ENCODE results near the gene NT5DC3.
A peak's percentile ranks its signal among the peaks of the same experiment; 100 is the strongest.

The NT5DC3 gene

GRCh38 chr12:103833891-103834290, 7.1 kb downstream of the NT5DC3 start:
- H3K4me3 ChIP-seq (ENCODE audit: low read depth, low read length), result no peak overlapping the region
- DNase-seq (ENCODE audit: low read depth, low spot score), result no peak
- POLR2A ChIA-PET, result interaction anchor here (1.8 kb wide), 1 partner anchor 8 kb away, joined by 7 read pairs; the partner anchor contains the start of gene NT5DC3
- CTCF ChIA-PET, result interaction anchor here (0.9 to 2.4 kb wide), 4 partner anchors 11 to 64 kb away, joined by 4 to 9 read pairs (median 7); no protein-coding TSS in a partner anchor
- no peak for TF ChIP-seq CTCF (IDR thresholded peaks at IDR 0.05; ENCODE audit: insufficient read depth, low read length, missing control alignments)

GRCh38 chr12:103833095-103833775, 7.8 kb downstream of the NT5DC3 start:
- no peak overlapping the region for H3K4me3 ChIP-seq (ENCODE audit: low read depth, low read length)
- TF ChIP-seq CTCF (IDR thresholded peaks at IDR 0.05; ENCODE audit: insufficient read depth, low read length, missing control alignments), result no peak
- ChIA-PET POLR2A (interaction anchor here (0.6 to 1.8 kb wide), 2 partner anchors 8 to 248 kb away, joined by 3 to 7 read pairs; partner anchors contain the start of gene NT5DC3), CTCF (interaction anchor here (1.0 to 2.4 kb wide), 3 partner anchors 10 to 63 kb away, joined by 5 to 9 read pairs (median 9); no protein-coding TSS in a partner anchor)
- DNase-seq (ENCODE audit: low read depth, low spot score), result peak; percentile 26

GRCh38 chr12:103832048-103832997, 8.7 kb downstream of the NT5DC3 start:
- no peak for TF ChIP-seq CTCF (IDR thresholded peaks at IDR 0.05; ENCODE audit: insufficient read depth, low read length, missing control alignments)
- DNase-seq (ENCODE audit: low read depth, low spot score), result no peak
- POLR2A ChIA-PET, result interaction anchor here (0.6 to 1.8 kb wide), 2 partner anchors 9 to 247 kb away, joined by 3 to 7 read pairs; partner anchors contain the start of gene NT5DC3
- H3K4me3 ChIP-seq (ENCODE audit: low read depth, low read length), result no peak overlapping the region
- CTCF ChIA-PET, result interaction anchor here (1.0 to 2.4 kb wide), 4 partner anchors 9 to 62 kb away, joined by 3 to 9 read pairs (median 7); no protein-coding TSS in a partner anchor

GRCh38 chr12:103830730-103831320, 10.2 kb downstream of the NT5DC3 start:
- TF ChIP-seq CTCF (IDR thresholded peaks at IDR 0.05; ENCODE audit: insufficient read depth, low read length, missing control alignments), result no peak
- DNase-seq (ENCODE audit: low read depth, low spot score), result no peak
- H3K4me3 ChIP-seq (ENCODE audit: low read depth, low read length), result no peak overlapping the region
- CTCF ChIA-PET, result interaction anchor here (1.1 kb wide), 1 partner anchor 39 kb away, joined by 3 read pairs; no protein-coding TSS in a partner anchor
- POLR2A ChIA-PET, result no interaction called here

GRCh38 chr12:103830025-103830725, 10.9 kb downstream of the NT5DC3 start:
- no peak for DNase-seq (ENCODE audit: low read depth, low spot score)
- ChIA-PET POLR2A (no interaction called here), CTCF (interaction anchor here (1.1 kb wide), 1 partner anchor 40 kb away, joined by 3 read pairs; no protein-coding TSS in a partner anchor)
- no peak for TF ChIP-seq CTCF (IDR thresholded peaks at IDR 0.05; ENCODE audit: insufficient read depth, low read length, missing control alignments)
- no peak overlapping the region for H3K4me3 ChIP-seq (ENCODE audit: low read depth, low read length)

All from AG04449 (cell line).